Fibroblast of pulmonary artery (primary cell): ENCODE data around the gene DPEP1.
A peak's percentile ranks its signal among the peaks of the same experiment; 100 is the strongest.

Source experiments
- DNase-seq: peaks from one replicate; pipeline ENCODE4 v3.0.0-alpha.2; 2010; ENCODE audit warnings: low read depth
- H3K4me3 ChIP-seq: replicated peaks from 2 replicates; pipeline ENCODE4 v1.5.1; 2011; ENCODE audit warnings: low read depth, mild to moderate bottlenecking, control low read depth, low read length, moderate library complexity
- CTCF ChIP-seq: IDR thresholded peaks from 2 replicates; pipeline ENCODE4 v1.5.1; 2011; ENCODE audit warnings: mild to moderate bottlenecking, control low read depth, low read length, inconsistent platforms; ENCODE audit errors: missing control alignments

The DPEP1 gene

GRCh38 chr16:89613231-89613953, at the start of gene DPEP1:
TSS of gene DPEP1 (plus strand) at chr16:89613642. CDS start at chr16:89630411, 16,769 bp downstream.
- H3K4me3 ChIP-seq: no peak within 1 kb of the TSS
- TF ChIP-seq CTCF: no peak
- DNase-seq: no peak

GRCh38 chr16:89564476-89565255, 48.8 kb upstream of the DPEP1 start:
- no peak for DNase-seq
- H3K4me3 ChIP-seq: no peak overlapping the region
- no peak for TF ChIP-seq CTCF

DNA sequence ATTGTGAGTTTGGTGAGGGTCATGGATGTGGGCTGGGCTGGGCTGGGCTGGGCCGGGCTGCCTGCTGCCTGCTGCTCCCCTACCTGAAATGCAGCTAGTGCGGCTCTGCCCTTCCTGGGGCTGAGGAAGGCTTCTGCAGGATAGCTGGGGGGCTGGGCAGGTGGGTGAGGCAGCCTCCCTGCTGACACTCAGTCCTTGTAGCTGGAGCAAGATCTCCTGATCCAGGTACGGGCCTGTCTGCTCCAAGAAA, 48.3 kb upstream of the DPEP1 start:
- no peak for TF ChIP-seq CTCF
- H3K4me3 ChIP-seq: no peak overlapping the region
- no peak for DNase-seq

DNA sequence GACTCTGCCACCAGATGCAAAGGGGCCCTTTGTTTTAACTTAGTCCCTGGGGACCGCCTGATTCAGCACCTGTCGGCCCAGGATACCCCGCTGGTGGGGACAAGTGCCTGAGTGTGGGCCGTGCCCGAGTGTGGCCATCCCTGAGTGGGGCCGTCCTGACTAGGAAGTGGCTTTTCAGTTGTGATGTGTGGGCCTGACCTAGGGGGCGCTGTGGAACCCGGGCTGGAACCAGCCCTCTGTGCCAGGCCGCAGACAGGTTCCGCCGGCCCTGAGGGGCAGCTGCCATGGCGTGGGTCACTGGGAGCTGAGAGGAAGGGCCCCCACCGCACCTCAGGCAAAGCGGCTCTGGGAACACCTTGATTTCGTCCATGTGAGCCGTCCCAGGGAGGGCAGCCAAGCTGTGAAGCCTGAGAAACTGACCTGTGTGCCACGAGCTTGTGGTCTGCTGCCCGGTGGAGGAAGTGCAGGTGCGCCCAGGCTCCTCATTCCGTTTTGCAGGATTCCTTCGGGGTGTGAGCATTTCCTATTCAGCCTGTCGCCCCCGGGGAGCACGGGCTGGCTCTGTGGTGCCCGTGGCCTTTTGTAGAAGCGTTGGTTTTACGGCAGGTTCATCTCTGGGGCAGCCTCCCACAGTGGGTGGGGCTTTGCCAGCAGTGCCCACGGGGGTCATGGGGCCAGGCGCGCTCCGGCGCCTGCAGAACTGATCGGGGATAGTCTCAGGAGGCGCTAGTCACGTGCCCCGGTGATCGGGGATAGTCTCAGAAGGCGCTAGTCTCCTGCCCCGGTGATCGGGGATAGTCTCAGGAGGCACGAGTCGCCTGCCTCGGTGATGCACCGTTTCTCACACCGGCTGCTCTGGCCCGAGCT, 47.7 kb upstream of the DPEP1 start:
- H3K4me3 ChIP-seq: peak overlapping the region; percentile 7
- DNase-seq: peak; percentile 41
- peak; percentile 50 for TF ChIP-seq CTCF

DNA sequence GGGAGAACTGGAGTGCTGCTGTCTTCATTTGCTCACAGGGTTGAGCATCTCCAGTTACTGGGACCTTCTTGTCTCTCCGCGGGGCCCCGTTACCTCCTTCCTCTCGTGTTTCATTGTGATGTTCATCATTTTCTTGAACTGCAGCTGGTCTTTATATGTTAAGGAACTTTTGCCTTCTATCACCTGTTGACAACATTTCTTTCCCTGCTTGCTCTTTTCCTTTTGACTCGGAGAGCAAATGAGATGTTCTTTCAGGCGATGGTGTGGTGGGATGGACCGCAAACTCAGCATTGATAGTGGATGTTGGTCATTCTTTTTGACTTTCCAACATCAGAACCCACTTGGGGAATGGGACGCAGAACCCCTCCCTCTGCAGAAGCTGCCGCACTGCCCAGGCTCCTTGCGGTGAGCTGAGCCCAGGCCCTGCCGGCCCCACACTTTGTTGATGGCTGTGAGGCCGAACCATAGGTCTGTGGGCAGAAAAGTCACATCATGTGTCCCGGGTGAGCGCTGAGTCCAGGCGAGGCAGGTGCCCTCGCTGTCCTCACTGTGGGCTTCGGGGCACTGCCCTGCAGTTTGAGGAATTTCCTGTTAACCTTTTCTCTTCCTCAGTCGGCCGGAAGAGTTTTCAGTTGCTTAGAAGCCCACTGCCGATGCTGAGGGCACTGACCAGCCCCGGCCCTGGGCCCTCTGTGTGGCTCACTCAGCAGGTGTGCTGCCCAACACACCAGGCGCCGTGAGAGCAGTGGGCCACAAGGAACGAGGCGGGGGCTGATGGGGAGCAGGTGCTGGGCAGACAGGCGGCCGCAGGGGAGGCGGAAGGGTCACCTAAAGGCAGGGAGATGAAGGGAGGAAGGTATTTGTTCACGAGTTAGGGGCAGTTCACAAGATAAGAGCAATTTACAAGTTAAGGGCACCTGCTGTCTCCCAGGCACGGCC, 45.5 kb upstream of the DPEP1 start:
- no peak overlapping the region for H3K4me3 ChIP-seq
- DNase-seq: no peak
- TF ChIP-seq CTCF: no peak
